NCI-H2081 treated with DMSO at 0.1 percent for 48 hours (cell line): Measurements from ENCODE around the gene CARMIL3.
"Not testable (repeated sequence)": the region's sequence is repeated elsewhere in the genome, so short reads cannot be mapped to it uniquely, and the experiment has no call there.

ENCODE experiments used
- DNase-seq: peaks from one replicate; lab custom pipeline; 2025; lab: John Stamatoyannopoulos, UW

CARMIL3 gene

GRCh38 chr14:24096545-24097181 is 44.9 kb downstream of the CARMIL3 start:
- no peak for DNase-seq

- DNase-seq, result no peak
Observed at GRCh38 chr14:24098229-24098926, 46.6 kb downstream of the CARMIL3 start.

GRCh38 chr14:24098927-24099813 is 47.4 kb downstream of the CARMIL3 start:
- DNase-seq, result no peak

- DNase-seq, result no peak
Observed at GRCh38 chr14:24100197-24100981, 48.6 kb downstream of the CARMIL3 start.

- DNase-seq, result no peak
Observed at GRCh38 chr14:24100982-24101494, 49.2 kb downstream of the CARMIL3 start.

GRCh38 chr14:24102357-24103048 is 50.7 kb downstream of the CARMIL3 start:
- DNase-seq, result no peak

GRCh38 chr14:24103451-24103850 is 51.6 kb downstream of the CARMIL3 start:
- no peak for DNase-seq

- DNase-seq, result not testable (repeated sequence)
Observed at GRCh38 chr14:24105609-24106239, 53.9 kb downstream of the CARMIL3 start.

GRCh38 chr14:24106672-24107271 is 55.0 kb downstream of the CARMIL3 start:
- DNase-seq, result no peak

- DNase-seq, result no peak
Observed at GRCh38 chr14:24108336-24108874, 56.6 kb downstream of the CARMIL3 start.

- DNase-seq, result no peak
Observed at GRCh38 chr14:24110060-24110459, 58.3 kb downstream of the CARMIL3 start.

GRCh38 chr14:24110523-24110922 is 58.7 kb downstream of the CARMIL3 start:
- no peak for DNase-seq

- DNase-seq, result no peak
Observed at GRCh38 chr14:24113379-24113800, 61.6 kb downstream of the CARMIL3 start.

- DNase-seq, result peak; percentile 74
Observed at GRCh38 chr14:24113801-24114531, 62.2 kb downstream of the CARMIL3 start.

GRCh38 chr14:24114532-24115421 is 63.0 kb downstream of the CARMIL3 start, which contains the start of the genes DCAF11 and NRL:
TSS of gene DCAF11 (plus strand) at chr14:24114777. CDS start at chr14:24115595, 818 bp downstream.
TSS of gene NRL (minus strand) at chr14:24114949. CDS start at chr14:24082848, 32,101 bp downstream.
- peak; percentile 99 for DNase-seq

GRCh38 chr14:24115422-24116127 is 63.8 kb downstream of the CARMIL3 start:
- DNase-seq, result no peak

- DNase-seq, result no peak
Observed at GRCh38 chr14:24116128-24116814, 64.5 kb downstream of the CARMIL3 start.
